Small intestine (tissue), 16 donors: ENCODE data around the gene UVRAG. TPM values are rescaled to one million over a fixed set of nuclear protein-coding genes. Genes with fewer than 3 reads are reported as not detected.

Experiments used
- DNase-seq, 2 donors: peaks; one replicate each; pipeline versions ENCODE4 v3.0.0 to v3.0.0-alpha.2; 2013
- FAIRE-seq: peaks from 2 replicates; lab custom pipeline; 2012; peaks lifted over from hg19 to GRCh38; lab: Jason Lieb, UNC
- H3K27ac ChIP-seq, 3 donors: one replicate each; pipeline ENCODE4 v1.5.1; 2013; ENCODE audit warnings: low read length in 2 of 3, mild to moderate bottlenecking in 2 of 3, control low read depth in 1 of 3, inconsistent platforms in 1 of 3, low read depth in 1 of 3, moderate library complexity in 1 of 3
- H3K27me3 ChIP-seq, 3 donors: one replicate each; pipeline ENCODE4 v1.6.1; 2013; ENCODE audit warnings: low read length in 3 of 3, inconsistent platforms in 1 of 3; ENCODE audit not compliant: control insufficient read depth in 3 of 3, insufficient read depth in 3 of 3
- H3K36me3 ChIP-seq, 3 donors: one replicate each; pipeline ENCODE4 v1.6.1; 2013; ENCODE audit warnings: low read length in 3 of 3, inconsistent platforms in 1 of 3, low read depth in 1 of 3, mild to moderate bottlenecking in 1 of 3, moderate library complexity in 1 of 3; ENCODE audit not compliant: control insufficient read depth in 3 of 3, insufficient read depth in 2 of 3
- H3K4me1 ChIP-seq, 3 donors: one replicate each; pipeline ENCODE4 v1.6.1; 2013; ENCODE audit warnings: low read length in 2 of 3, inconsistent platforms in 1 of 3, low read depth in 1 of 3, mild to moderate bottlenecking in 1 of 3, moderate library complexity in 1 of 3; ENCODE audit not compliant: control insufficient read depth in 3 of 3, insufficient read depth in 2 of 3
- H3K4me3 ChIP-seq, 3 donors: one replicate each; pipeline ENCODE4 v1.5.1; 2013; ENCODE audit warnings: low read length in 3 of 3, control low read depth in 1 of 3, inconsistent platforms in 1 of 3, low read depth in 1 of 3, mild to moderate bottlenecking in 1 of 3, moderate library complexity in 1 of 3
- H3K9me3 ChIP-seq, 2 donors: one replicate each; pipeline ENCODE4 v1.6.1; 2013; ENCODE audit warnings: low read depth in 1 of 2, low read length in 1 of 2; ENCODE audit not compliant: control insufficient read depth in 2 of 2, insufficient read depth in 1 of 2
- WGBS, 3 donors: extraction: QIAGEN DNeasy Blood & Tissue Kit; methylation state at CpG; one replicate each; pipeline ENCODE4 v1.1.7; 2013; 5-methylcytosine and 5-hydroxymethylcytosine counted together
- long read RNA-seq, 10 donors: transcript quantifications; one replicate each; lab custom pipeline, GENCODE V29; 2026
- polyA plus RNA-seq, 4 donors: library from polyadenylated mRNA; stranded (reverse) in 3 of 4; unstranded in 1 of 4; fragments of 200-250 nt in 3 of 4; fragments of 120-200 nt in 1 of 4; gene quantifications; one replicate each; pipeline versions ENCODE4 v1.2.1 to v1.2.3, GENCODE V29; 2013
- donor health status: healthy with polysubstance abuse.
- donor health status: control.
- donor health status: control.
- donor health status: Bipolar disorder and iron deficiency.
- donor health status: healthy.

Gene UVRAG
- 10 to 100 TPM in 1 of 4 donors, 1 to 10 TPM in 3; 5.4 to 13.2 (median 7.1) TPM for polyA plus RNA-seq
- long read RNA-seq, donor 1, full-length matches to known transcripts: 3 of 9 reads
- long read RNA-seq, donor 1, partial matches to known transcripts: 6 of 9 reads
- long read RNA-seq, donor 1, other reads (novel, unspliced or antisense): 0 of 9 reads
- long read RNA-seq, donor 2, full-length matches to known transcripts: 2 of 2 reads
- long read RNA-seq, donor 2, partial matches to known transcripts: 0 of 2 reads
- long read RNA-seq, donor 2, other reads (novel, unspliced or antisense): 0 of 2 reads
- long read RNA-seq, donor 3: 0 reads
- long read RNA-seq, donor 4: 0 reads
- long read RNA-seq, donor 5: 0 reads
- long read RNA-seq, donor 6, full-length matches to known transcripts: 1 of 1 reads
- long read RNA-seq, donor 6, partial matches to known transcripts: 0 of 1 reads
- long read RNA-seq, donor 6, other reads (novel, unspliced or antisense): 0 of 1 reads
- long read RNA-seq, donor 7: 0 reads
- long read RNA-seq, donor 8: 0 reads
- long read RNA-seq, donor 9: 0 reads
- long read RNA-seq, donor 10, full-length matches to known transcripts: 3 of 3 reads
- long read RNA-seq, donor 10, partial matches to known transcripts: 0 of 3 reads
- long read RNA-seq, donor 10, other reads (novel, unspliced or antisense): 0 of 3 reads

- FAIRE-seq (no peak), DNase-seq (peak; percentile 99 to 100)
- Histone ChIP-seq H3K27ac (peak within 1 kb of the TSS; percentile 79 to 96 (median 85)), H3K4me1 (peaks cover 4 to 15% (median 8%) of the 10 kb centered on the region in 3 donors), H3K27me3 (no peaks in the 10 kb centered on the region), H3K9me3 (no peaks in the 10 kb centered on the region), H3K4me3 (peak within 1 kb of the TSS; percentile 86 to 98 (median 97)), H3K36me3 (no peaks in the 10 kb centered on the region)
- WGBS, 3 donors: 0 to 1% (median 0%) methylated on average over 38 to 39 of the region's 39 CpGs
Observed at GRCh38 chr11:75814677-75815344, at the start of gene UVRAG. UVRAG (plus strand) TSS chr11:75815210; CDS start chr11:75815408, 198 bp downstream.

DNA sequence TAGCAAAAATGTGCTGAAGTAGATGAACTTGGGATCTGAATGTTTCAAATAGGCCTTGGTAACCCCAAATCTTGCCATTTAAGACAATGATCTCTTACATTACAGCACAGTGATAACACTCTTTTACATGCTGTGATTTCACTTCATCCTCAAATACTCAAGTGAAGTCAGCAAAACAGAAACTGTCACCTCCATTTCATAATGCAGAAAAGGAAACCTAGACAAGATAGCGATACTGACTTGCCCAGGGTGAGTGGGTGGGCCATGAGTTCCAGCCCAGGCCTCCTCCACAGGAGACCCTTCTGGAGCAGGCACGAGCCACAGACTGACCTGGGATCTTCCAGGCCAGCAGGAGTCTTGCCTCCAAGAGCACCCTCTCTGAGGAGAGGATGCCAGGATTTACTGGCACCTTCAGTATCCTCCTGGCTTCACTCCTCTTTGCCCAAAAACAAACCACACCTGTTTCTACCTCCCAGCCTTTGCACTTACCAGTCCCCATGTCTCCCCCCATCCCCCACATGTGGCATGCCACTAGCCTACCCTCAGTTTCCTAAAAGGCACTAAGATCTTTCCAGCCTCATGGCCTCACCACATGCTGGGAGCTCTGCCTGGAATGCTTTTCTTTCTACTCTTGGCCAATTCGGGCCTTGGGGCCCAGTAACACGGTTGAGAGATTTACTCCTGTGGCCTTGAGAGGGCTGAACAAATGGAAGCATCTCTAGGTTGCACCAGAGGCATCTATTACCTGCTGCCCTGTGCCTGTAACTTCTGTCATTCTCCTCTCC is 48.4 kb upstream of the UVRAG start:
- no peak overlapping the region for H3K27ac ChIP-seq

GRCh38 chr11:75767228-75767572 is 47.8 kb upstream of the UVRAG start:
- WGBS, 3 donors: 92 to 97% (median 94%) methylated on average over 6 of the region's 6 CpGs
- Histone ChIP-seq H3K9me3 (no peaks in the 10 kb centered on the region), H3K4me1 (peaks cover 0 to 13% (median 0%) of the 10 kb centered on the region in 3 donors), H3K4me3 (no peak overlapping the region), H3K36me3 (peaks cover 0 to 4% (median 0%) of the 10 kb centered on the region in 3 donors), H3K27ac (no peak overlapping the region), H3K27me3 (peaks cover 0 to 16% (median 1%) of the 10 kb centered on the region in 3 donors)
- FAIRE-seq: no peak
- DNase-seq: no peak

More for the DNA sequence above, 48.4 kb upstream of the UVRAG start:
- H3K9me3 ChIP-seq: no peaks in the 10 kb centered on the region
- no peaks in the 10 kb centered on the region for H3K36me3 ChIP-seq
- H3K4me1 ChIP-seq: peaks cover 0 to 13% (median 0%) of the 10 kb centered on the region in 3 donors
- 72 to 75% (median 74%) methylated on average over 4 of the region's 4 CpGs for WGBS, 3 donors
- H3K4me3 ChIP-seq: no peak overlapping the region
- no peak for DNase-seq
- FAIRE-seq: no peak
- peaks cover 0 to 16% (median 1%) of the 10 kb centered on the region in 3 donors for H3K27me3 ChIP-seq

GRCh38 chr11:75767793-75768111 is 47.3 kb upstream of the UVRAG start:
- Histone ChIP-seq H3K27me3 (peaks cover 0 to 16% (median 1%) of the 10 kb centered on the region in 3 donors), H3K4me3 (peak overlapping the region in 1 of 3 donors; percentile 80), H3K4me1 (peaks cover 0 to 13% (median 0%) of the 10 kb centered on the region in 3 donors), H3K9me3 (no peaks in the 10 kb centered on the region), H3K36me3 (peaks cover 0 to 9% (median 0%) of the 10 kb centered on the region in 3 donors), H3K27ac (no peak overlapping the region)
- WGBS, 3 donors: 23 to 49% (median 25%) methylated on average over 1 of the region's 1 CpG
- no peak for DNase-seq
- no peak for FAIRE-seq

- FAIRE-seq (no peak), DNase-seq (peak; percentile 75 to 94)
- Histone ChIP-seq H3K4me3 (peak within 1 kb of the TSS; percentile 20 to 80 (median 73)), H3K27me3 (peaks cover 0 to 16% (median 1%) of the 10 kb centered on the region in 3 donors), H3K4me1 (peaks cover 0 to 9% (median 0%) of the 10 kb centered on the region in 3 donors), H3K36me3 (peaks cover 0 to 14% (median 0%) of the 10 kb centered on the region in 3 donors), H3K27ac (peak within 1 kb of the TSS in 2 of 3 donors; percentile 14 to 70), H3K9me3 (no peaks in the 10 kb centered on the region)
- WGBS, 3 donors: 3 to 4% (median 4%) methylated on average over 42 to 66 of the region's 66 CpGs
Observed at GRCh38 chr11:75768112-75768908, 46.7 kb upstream of the UVRAG start, which contains the start of gene DGAT2. DGAT2 (plus strand) TSS chr11:75768778; CDS start chr11:75768992, 214 bp downstream.

GRCh38 chr11:75768909-75769771 is 45.9 kb upstream of the UVRAG start:
- Histone ChIP-seq H3K36me3 (peaks cover 0 to 21% (median 0%) of the 10 kb centered on the region in 3 donors), H3K9me3 (no peaks in the 10 kb centered on the region), H3K4me3 (peak overlapping the region; percentile 20 to 80 (median 73)), H3K27ac (peak overlapping the region in 2 of 3 donors; percentile 14 to 70), H3K27me3 (peaks cover 0 to 16% (median 1%) of the 10 kb centered on the region in 3 donors), H3K4me1 (peaks cover 0 to 9% (median 0%) of the 10 kb centered on the region in 3 donors)
- DNase-seq: peak; percentile 37 to 52
- no peak for FAIRE-seq
- WGBS, 3 donors: 9 to 10% (median 10%) methylated on average over 46 of the region's 46 CpGs
